ENCODE results near the gene FAM193A. TPM values are rescaled to one million over a fixed set of nuclear protein-coding genes. Genes with fewer than 3 reads are reported as not detected.

Gene FAM193A
- total RNA-seq, 1 donor from 2014 or later: 28.9 TPM

DNA sequence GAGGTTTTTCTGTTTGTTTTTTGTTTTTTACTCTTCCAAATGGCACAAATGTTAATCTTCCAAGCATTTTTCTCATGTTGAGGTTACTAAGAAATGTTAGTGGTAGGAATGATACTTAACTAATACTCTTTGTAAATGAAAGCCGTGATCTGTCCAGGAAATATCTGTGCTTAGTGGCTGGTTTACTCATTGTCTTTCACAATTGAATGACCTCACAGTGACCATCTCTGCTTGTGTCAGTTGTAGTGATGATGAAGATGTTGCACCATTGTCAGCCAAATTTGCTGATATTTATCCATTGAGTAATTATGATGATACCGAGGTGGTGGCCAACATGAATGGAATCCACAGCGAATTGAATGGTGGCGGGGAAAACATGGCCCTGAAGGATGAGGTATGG lies 126.2 kb downstream of the FAM193A start:
- Histone ChIP-seq H3K27me3 (no peaks in the 10 kb centered on the region), H3K36me3 (peaks cover 66% of the 10 kb centered on the region), H3K4me1 (peaks cover 6% of the 10 kb centered on the region), H3K9me3 (no peaks in the 10 kb centered on the region), H3K27ac (no peak overlapping the region), H3K4me3 (no peak overlapping the region)
- intact Hi-C loops (cut with DNase I): no loop called here
- TF ChIP-seq, protein P1, sequence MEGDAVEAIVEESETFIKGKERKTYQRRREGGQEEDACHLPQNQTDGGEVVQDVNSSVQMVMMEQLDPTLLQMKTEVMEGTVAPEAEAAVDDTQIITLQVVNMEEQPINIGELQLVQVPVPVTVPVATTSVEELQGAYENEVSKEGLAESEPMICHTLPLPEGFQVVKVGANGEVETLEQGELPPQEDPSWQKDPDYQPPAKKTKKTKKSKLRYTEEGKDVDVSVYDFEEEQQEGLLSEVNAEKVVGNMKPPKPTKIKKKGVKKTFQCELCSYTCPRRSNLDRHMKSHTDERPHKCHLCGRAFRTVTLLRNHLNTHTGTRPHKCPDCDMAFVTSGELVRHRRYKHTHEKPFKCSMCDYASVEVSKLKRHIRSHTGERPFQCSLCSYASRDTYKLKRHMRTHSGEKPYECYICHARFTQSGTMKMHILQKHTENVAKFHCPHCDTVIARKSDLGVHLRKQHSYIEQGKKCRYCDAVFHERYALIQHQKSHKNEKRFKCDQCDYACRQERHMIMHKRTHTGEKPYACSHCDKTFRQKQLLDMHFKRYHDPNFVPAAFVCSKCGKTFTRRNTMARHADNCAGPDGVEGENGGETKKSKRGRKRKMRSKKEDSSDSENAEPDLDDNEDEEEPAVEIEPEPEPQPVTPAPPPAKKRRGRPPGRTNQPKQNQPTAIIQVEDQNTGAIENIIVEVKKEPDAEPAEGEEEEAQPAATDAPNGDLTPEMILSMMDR (IDR thresholded peaks at IDR 0.05): no peak
- DNase-seq (no peak), ATAC-seq (no peak)

DNA sequence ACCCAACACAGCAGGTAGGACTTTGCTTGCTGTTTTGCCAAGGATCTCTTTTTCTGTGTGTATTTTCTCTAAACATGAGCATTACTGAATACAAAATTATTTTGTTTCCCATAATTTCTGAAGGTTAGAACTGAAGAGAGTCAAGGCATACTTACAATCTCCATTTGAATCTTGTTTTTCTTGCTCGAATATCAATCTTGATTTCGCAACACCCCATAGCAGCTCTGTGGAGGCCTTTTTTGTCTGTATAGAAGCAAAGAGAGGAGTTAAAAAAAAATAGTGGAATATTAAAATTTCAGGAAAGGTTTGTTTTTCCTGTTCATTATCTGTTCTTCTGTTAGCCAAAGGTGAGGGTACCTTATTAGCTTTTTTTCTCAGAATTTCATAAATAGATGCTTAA lies 126.8 kb downstream of the FAM193A start:
- H3K4me1 ChIP-seq: peaks cover 6% of the 10 kb centered on the region
- H3K36me3 ChIP-seq: peaks cover 64% of the 10 kb centered on the region
- no peaks in the 10 kb centered on the region for H3K9me3 ChIP-seq
- no peaks in the 10 kb centered on the region for H3K27me3 ChIP-seq
- H3K27ac ChIP-seq: no peak overlapping the region
- no peak overlapping the region for H3K4me3 ChIP-seq
- no peak for ATAC-seq
- intact Hi-C loops (cut with DNase I): no loop called here
- TF ChIP-seq, protein P1 (IDR thresholded peaks at IDR 0.05): no peak
- no peak for DNase-seq

DNA sequence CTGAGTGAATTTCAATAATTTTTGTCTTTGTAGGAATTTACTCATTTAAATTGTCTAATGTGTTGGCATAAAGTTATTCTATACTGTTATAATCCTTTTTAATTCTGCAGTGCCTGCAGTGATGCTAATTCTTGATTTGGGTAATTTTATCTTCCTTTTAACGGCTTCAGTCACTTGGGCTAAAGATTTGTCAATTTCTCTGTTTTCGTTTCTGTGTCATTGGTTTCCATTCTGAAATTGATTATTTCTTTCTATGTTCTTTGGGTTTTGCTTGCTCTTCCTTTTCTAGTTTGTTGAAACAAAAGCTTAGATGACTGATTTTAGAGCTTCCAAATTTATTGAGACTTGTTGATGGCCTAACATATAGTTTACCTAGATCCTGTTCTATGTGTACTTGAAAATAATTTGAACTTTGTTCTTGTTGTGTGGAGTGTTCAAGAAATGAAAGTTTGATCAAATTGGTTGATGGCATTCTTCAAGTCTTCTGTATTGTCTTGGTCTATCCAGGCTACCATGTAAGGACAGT lies 130.3 kb downstream of the FAM193A start:
- Histone ChIP-seq H3K4me3 (no peak overlapping the region), H3K27me3 (no peaks in the 10 kb centered on the region), H3K4me1 (no peaks in the 10 kb centered on the region), H3K27ac (no peak overlapping the region), H3K9me3 (no peaks in the 10 kb centered on the region), H3K36me3 (peaks cover 52% of the 10 kb centered on the region)
- intact Hi-C loops (cut with DNase I): no loop called here
- TF ChIP-seq, protein P1 (IDR thresholded peaks at IDR 0.05): no peak
- no peak for DNase-seq
- ATAC-seq: no peak

DNA sequence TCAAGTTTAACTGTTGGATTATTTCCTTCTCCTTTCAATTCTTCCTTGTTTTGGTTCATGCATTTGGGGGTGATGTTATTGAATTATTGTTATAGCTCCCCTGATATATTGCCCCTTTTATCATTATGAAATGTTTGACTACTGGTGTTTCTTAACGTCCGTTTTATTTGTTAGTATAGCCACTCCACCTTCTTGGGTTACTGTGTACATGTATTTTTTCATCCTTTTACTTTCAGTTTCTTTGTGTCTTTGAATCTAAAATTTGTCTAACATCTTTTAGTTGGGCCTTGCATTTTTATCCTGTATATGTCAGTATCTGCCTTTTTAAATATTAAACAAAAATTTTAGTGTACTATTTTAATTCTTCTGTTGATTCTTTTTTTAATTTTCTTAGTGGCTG lies 131.0 kb downstream of the FAM193A start:
- TF ChIP-seq, protein P1 (IDR thresholded peaks at IDR 0.05): no peak
- peaks cover 58% of the 10 kb centered on the region for H3K36me3 ChIP-seq
- no peaks in the 10 kb centered on the region for H3K4me1 ChIP-seq
- intact Hi-C loops (cut with DNase I): no loop called here
- DNase-seq (no peak), ATAC-seq (no peak)
- H3K4me3 ChIP-seq: no peak overlapping the region
- H3K9me3 ChIP-seq: no peaks in the 10 kb centered on the region
- H3K27me3 ChIP-seq: no peaks in the 10 kb centered on the region
- H3K27ac ChIP-seq: no peak overlapping the region

DNA sequence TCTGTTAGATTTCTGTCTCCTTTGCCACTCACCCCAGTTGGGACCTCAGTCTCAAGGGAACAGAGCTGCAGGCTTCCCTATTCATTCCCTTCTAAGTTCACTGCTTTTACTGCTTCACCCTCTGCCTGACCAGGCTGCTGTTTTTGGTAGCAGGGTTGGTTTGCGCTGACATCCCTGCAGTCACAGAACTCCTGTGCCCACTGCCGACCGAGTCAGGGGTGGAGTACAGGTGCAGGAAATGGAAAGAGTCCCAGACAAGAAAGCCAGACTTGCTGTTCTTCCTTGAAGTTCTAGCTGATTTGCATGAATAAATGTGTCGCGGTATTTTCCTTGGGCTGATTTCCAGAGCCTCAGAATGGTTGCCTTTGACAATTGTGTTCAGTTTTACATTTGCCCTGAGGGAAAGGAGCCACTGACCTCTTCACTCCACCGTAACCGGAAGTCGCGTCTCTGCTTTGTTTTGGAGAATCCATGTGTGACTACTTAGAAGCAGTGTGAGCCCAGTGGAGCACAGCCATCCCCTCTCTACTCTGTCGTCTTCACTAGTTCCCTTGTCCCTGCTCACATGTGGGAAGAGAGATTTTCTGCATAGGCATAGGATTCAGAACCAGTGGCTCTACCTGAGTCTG lies 134.9 kb downstream of the FAM193A start:
- no peaks in the 10 kb centered on the region for H3K27me3 ChIP-seq
- H3K4me1 ChIP-seq: no peaks in the 10 kb centered on the region
- H3K36me3 ChIP-seq: peaks cover 56% of the 10 kb centered on the region
- no peak overlapping the region for H3K27ac ChIP-seq
- H3K9me3 ChIP-seq: no peaks in the 10 kb centered on the region
- ATAC-seq: peak; percentile 40
- TF ChIP-seq, protein P1 (IDR thresholded peaks at IDR 0.05): no peak
- H3K4me3 ChIP-seq: no peak overlapping the region
- no peak for DNase-seq
- intact Hi-C loops (cut with DNase I): no loop called here

Data from upper lobe of right lung (tissue), 1 donor.